Kidney epithelial cell (primary cell): ENCODE data around the gene APBA3. TPM values are rescaled to one million over a fixed set of nuclear protein-coding genes. Genes with fewer than 3 reads are reported as not detected.
A peak's percentile ranks its signal among the peaks of the same experiment; 100 is the strongest.

Experiments
- DNase-seq: peaks from one replicate; pipeline ENCODE4 v3.0.0-alpha.2; 2010; ENCODE audit warnings: low read depth
- H3K27me3 ChIP-seq: 2 replicates; pipeline ENCODE4 v1.6.0; 2011; ENCODE audit warnings: low read length; ENCODE audit not compliant: control insufficient read depth, insufficient read depth
- H3K36me3 ChIP-seq: 2 replicates; pipeline ENCODE4 v1.5.1; 2011; ENCODE audit warnings: low read length; ENCODE audit not compliant: control insufficient read depth, insufficient read depth
- H3K4me3 ChIP-seq: 2 replicates; pipeline ENCODE4 v1.5.1; 2011; ENCODE audit warnings: low read depth, mild to moderate bottlenecking, control low read depth, low read length
- total RNA-seq: library from RNA; depleted of rRNA; stranded (reverse); fragments of >200 nt; gene quantifications from 2 replicates; pipeline ENCODE4 v1.2.3, GENCODE V29; 2015
- TF ChIP-seq, protein P1 (sequence below): IDR thresholded peaks from 2 replicates; pipeline ENCODE4 v1.5.1; 2011; ENCODE audit warnings: mild to moderate bottlenecking, moderate library complexity, low read length, control low read depth, inconsistent platforms; ENCODE audit not compliant: insufficient read depth, poor library complexity, severe bottlenecking

Gene APBA3, protein sequence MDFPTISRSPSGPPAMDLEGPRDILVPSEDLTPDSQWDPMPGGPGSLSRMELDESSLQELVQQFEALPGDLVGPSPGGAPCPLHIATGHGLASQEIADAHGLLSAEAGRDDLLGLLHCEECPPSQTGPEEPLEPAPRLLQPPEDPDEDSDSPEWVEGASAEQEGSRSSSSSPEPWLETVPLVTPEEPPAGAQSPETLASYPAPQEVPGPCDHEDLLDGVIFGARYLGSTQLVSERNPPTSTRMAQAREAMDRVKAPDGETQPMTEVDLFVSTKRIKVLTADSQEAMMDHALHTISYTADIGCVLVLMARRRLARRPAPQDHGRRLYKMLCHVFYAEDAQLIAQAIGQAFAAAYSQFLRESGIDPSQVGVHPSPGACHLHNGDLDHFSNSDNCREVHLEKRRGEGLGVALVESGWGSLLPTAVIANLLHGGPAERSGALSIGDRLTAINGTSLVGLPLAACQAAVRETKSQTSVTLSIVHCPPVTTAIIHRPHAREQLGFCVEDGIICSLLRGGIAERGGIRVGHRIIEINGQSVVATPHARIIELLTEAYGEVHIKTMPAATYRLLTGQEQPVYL
- 39.7 and 50.5 TPM in 2 replicates for total RNA-seq

DNA sequence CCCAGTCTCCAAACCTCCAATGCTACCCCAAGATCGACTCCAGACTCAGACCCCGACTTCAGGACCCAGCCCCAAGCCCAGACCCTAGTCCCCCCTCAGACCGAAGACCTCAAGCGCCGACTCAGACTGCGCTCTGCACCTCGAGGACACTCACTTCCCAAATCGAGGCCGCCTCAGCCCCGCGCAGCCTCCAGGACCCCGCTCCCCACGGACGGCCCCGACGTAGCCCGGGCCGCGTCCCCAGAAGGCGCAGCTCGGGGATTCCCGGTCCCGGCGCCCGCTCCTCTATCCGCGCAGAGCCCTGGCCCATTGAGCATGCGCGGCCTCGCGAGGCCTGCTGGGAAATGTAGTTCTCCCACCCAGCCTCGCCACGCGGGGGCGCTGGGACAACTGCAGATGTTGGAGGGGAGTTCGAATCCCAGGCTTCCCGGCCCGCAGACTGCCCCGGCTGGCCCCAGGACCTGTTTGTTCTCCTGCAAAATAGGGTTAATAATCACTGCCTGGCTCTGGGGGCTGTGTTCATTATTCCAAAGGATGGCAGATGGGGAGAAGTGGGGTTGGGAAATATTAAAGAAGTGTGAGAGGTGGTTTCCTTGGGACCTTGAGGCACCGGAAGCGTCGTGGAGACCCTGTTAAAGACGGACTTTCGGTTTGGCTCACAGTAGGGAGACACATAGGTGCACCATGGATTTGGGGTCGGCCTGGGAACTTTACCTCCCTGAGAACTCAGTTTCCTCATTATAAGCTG, at the start of gene APBA3:
Gene APBA3, minus strand, starts transcription at position 311 of the 748 bp plus-strand sequence. CDS start 1,428 bp downstream, outside the sequence.
- H3K36me3 ChIP-seq = no peaks in the 10 kb centered on the region
- DNase-seq = peak; percentile 48
- H3K4me3 ChIP-seq = peak within 1 kb of the TSS; percentile 96
- TF ChIP-seq, protein P1, sequence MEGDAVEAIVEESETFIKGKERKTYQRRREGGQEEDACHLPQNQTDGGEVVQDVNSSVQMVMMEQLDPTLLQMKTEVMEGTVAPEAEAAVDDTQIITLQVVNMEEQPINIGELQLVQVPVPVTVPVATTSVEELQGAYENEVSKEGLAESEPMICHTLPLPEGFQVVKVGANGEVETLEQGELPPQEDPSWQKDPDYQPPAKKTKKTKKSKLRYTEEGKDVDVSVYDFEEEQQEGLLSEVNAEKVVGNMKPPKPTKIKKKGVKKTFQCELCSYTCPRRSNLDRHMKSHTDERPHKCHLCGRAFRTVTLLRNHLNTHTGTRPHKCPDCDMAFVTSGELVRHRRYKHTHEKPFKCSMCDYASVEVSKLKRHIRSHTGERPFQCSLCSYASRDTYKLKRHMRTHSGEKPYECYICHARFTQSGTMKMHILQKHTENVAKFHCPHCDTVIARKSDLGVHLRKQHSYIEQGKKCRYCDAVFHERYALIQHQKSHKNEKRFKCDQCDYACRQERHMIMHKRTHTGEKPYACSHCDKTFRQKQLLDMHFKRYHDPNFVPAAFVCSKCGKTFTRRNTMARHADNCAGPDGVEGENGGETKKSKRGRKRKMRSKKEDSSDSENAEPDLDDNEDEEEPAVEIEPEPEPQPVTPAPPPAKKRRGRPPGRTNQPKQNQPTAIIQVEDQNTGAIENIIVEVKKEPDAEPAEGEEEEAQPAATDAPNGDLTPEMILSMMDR = peak; percentile 78
- H3K27me3 ChIP-seq = no peaks in the 10 kb centered on the region

GRCh38 chr19:3810708-3811355, 49.3 kb upstream of the APBA3 start:
- no peaks in the 10 kb centered on the region for H3K36me3 ChIP-seq
- H3K4me3 ChIP-seq = no peak overlapping the region
- TF ChIP-seq, protein P1 = no peak

DNA sequence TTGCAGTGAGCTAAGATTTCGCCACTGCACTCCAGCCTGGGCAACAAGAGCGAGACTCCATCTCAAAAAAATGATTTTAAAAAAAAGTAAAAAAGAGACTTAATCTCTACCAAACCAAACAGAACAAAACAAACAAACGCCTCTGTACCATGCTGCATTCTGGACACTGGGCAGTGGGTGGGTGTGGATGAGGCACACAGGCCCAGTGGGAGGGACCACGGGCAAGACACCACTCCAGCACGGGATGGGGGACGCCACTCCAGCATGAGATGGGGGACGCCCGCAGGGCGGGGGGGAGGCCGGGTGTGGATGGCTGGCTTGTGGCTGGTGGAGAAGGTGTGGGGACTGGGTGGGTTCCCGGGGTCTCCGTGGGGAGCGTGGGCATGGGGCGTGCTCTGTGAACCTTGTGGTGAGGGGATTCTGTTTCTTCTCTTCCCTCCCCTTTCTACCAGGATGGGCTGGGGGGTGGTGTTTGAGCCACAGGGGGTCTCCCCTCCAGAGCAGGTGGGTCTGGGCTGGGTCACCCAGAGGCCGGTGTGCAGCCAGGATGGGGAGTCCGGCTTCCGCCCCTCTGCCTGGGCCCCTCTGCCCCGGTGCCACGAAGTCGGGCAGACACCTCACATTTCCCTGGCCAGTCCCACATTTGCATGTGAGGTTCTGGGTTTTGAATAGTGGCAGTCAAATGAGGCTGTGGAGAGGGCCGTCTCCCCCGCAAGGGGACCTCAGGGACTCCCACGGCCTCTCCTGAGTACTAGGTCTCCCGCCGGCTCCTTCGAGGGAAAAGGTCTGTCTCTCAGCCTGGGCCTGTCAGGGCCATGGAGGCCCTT, 48.6 kb upstream of the APBA3 start:
- Histone ChIP-seq H3K4me3 (no peak overlapping the region), H3K27me3 (peaks cover 8% of the 10 kb centered on the region), H3K36me3 (no peaks in the 10 kb centered on the region)
- TF ChIP-seq, protein P1 = no peak
- no peak for DNase-seq

More at GRCh38 chr19:3810708-3811355, 49.3 kb upstream of the APBA3 start:
- no peak for DNase-seq
- H3K27me3 ChIP-seq = peaks cover 8% of the 10 kb centered on the region

GRCh38 chr19:3808420-3809143, 47.1 kb upstream of the APBA3 start:
- no peak overlapping the region for H3K4me3 ChIP-seq
- TF ChIP-seq, protein P1 = no peak
- DNase-seq = no peak
- H3K36me3 ChIP-seq = no peaks in the 10 kb centered on the region
- H3K27me3 ChIP-seq = peaks cover 8% of the 10 kb centered on the region
